OCI-LY7 (cell line): ENCODE data around the gene OLFM1.

ENCODE experiments used
- EZH2phosphoT487 ChIP-seq: fragments of 200-600 bp; sonication (generic); IDR thresholded peaks from 2 replicates; pipeline ENCODE4 v1.6.1; 2018; ENCODE audit warnings: low read depth, borderline replicate concordance, mild to moderate bottlenecking, mixed run types, antibody characterized with exemption, low read length, moderate library complexity, mixed read lengths
- TF ChIP-seq, protein P1 (sequence below): fragments of 200-600 bp; sonication (generic); conservative IDR thresholded peaks from 2 replicates; pipeline ENCODE4 v1.5.1; 2014; ENCODE audit warnings: mild to moderate bottlenecking, antibody characterized with exemption, low read length, moderate library complexity, mixed read lengths

DNA sequence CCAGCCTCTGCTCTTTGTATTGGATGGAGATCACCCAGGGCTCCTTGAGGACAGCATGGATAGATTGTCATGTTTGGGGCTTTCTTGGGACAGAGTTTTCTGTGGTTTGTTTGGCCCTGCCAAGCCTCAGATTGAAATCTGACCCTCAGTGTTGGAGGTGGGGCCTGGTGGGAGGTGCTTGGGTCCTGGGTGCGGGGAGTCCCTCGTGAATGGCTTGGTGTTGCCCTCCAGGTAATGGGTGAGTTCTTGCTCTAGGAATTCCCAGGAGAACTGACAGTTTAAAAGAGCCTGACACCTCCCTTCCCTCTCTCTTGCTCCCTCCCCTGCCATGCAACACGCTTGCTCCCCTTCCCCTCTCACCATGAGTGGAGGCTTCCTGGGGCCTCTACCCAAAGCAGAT, 48.6 kb upstream of the OLFM1 start:
- TF ChIP-seq, protein P1, sequence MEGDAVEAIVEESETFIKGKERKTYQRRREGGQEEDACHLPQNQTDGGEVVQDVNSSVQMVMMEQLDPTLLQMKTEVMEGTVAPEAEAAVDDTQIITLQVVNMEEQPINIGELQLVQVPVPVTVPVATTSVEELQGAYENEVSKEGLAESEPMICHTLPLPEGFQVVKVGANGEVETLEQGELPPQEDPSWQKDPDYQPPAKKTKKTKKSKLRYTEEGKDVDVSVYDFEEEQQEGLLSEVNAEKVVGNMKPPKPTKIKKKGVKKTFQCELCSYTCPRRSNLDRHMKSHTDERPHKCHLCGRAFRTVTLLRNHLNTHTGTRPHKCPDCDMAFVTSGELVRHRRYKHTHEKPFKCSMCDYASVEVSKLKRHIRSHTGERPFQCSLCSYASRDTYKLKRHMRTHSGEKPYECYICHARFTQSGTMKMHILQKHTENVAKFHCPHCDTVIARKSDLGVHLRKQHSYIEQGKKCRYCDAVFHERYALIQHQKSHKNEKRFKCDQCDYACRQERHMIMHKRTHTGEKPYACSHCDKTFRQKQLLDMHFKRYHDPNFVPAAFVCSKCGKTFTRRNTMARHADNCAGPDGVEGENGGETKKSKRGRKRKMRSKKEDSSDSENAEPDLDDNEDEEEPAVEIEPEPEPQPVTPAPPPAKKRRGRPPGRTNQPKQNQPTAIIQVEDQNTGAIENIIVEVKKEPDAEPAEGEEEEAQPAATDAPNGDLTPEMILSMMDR = no peak
- TF ChIP-seq EZH2phosphoT487 = no peak
